HG02798 (cell line): Measurements from ENCODE around the gene LSR.
A peak's percentile ranks its signal among the peaks of the same experiment; 100 is the strongest.

ENCODE experiments used
- ATAC-seq: cut with Tn5 transposase; IDR thresholded peaks from one replicate; pipeline ENCODE4 v1.9.1; 2021; ENCODE audit warnings: mild to moderate bottlenecking; ENCODE audit not compliant: unreplicated experiment, poor library complexity

Gene LSR

GRCh38 chr19:35246466-35247092 is 2.2 kb upstream of the LSR start:
- ATAC-seq = no peak

DNA sequence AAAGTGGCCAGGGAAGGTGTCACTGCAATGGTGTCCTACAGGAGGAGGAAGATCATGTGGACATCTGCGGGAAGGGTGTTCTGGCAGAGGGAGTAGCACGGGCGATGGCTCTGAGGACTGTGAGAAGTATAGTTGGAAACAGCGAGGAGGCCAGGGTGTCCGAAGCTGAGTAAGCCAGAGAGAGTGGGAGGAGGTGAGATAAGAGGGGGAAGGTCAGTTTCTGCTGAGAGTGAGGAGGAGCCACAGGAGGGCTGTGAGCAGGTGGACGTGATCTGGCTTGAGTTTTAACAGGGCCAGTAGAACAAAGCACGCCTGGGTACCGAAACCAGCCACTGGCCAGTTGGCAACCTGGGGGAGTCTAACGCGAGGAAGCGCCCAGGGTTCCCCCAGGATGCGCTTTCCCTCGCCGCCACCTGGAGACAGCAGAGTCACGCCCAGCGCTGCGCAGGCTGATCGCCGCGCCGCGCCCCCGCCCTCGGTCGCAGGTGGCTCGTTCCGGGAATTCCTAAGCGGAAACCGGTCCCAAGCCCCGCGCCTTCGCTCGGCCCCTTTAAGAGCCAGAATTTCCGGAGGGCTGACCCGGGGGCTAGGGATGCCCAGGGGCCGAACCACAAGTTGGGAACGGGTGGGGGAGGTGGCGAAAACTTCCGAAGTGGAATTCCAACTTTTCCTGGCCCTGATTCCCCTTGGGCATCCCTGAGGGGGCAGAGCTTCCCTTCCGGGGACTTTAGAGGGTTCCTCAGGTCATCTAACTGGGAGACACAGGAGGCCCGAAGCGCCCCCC is 1.1 kb upstream of the LSR start:
- ATAC-seq = peak; percentile 55

DNA sequence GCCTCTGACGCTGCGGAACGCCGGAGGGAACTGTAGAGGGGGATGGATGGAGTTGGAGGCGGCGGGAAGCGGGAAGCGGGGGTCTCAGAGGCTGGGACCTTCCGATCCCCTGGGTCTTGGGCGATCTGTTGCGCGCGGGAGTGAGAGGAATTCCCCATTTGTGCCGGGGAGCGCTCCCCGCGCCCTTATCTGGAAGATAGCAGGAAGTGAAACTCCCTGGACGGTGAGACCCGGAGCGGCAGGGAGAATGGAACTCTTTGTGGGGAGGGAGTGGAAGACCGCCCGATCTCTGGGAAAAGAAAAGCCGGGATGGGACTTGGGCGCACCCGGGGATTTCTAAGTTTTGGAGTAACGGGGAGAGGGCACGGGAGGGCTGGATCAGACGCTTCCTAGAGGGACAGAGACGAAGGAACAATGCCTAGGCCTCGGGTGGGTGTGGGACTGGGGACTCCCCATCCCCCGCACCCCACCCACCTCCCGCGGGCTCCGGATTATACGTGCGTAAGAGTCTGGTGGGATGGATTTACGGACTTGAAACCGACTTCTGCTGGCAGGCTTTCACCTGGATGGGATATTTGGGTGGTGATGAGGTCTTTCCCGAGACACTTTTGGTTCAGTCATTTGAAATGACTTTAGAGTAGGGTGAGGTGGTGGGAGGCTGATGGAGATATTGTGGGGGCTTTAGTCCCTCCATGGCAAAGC is 495 bp downstream of the LSR start:
- ATAC-seq = peak; percentile 1

DNA sequence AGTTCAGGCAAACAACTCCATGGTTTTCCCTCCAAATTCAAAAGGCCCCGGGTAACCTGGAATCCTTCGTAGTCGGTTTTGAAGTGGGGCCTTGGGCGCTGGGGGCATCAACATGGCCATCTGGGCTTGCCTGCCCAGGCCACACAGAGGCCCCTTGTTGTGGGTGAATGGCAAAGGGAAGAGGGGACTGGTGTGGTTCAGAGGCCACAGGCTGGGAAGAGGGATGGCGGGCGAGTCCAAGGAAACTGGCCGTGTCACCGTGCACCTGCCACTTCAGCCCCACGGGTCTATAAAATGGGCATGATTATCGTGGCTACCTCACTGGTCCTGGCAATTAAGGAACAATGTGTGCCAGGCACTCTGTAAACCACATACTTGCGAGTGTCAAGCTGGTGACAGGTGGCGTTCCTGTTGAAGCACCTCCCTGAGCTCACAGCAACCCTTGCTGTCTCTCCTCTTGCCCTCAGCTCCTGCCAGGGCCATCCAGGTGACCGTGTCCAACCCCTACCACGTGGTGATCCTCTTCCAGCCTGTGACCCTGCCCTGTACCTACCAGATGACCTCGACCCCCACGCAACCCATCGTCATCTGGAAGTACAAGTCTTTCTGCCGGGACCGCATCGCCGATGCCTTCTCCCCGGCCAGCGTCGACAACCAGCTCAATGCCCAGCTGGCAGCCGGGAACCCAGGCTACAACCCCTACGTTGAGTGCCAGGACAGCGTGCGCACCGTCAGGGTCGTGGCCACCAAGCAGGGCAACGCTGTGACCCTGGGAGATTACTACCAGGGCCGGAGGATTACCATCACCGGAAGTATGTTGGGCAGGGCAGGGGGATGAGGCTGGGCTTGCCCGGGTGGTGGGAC is 1.3 kb downstream of the LSR start:
- no peak for ATAC-seq

- ATAC-seq = no peak
Observed at GRCh38 chr19:35251456-35251855, 2.7 kb downstream of the LSR start.

DNA sequence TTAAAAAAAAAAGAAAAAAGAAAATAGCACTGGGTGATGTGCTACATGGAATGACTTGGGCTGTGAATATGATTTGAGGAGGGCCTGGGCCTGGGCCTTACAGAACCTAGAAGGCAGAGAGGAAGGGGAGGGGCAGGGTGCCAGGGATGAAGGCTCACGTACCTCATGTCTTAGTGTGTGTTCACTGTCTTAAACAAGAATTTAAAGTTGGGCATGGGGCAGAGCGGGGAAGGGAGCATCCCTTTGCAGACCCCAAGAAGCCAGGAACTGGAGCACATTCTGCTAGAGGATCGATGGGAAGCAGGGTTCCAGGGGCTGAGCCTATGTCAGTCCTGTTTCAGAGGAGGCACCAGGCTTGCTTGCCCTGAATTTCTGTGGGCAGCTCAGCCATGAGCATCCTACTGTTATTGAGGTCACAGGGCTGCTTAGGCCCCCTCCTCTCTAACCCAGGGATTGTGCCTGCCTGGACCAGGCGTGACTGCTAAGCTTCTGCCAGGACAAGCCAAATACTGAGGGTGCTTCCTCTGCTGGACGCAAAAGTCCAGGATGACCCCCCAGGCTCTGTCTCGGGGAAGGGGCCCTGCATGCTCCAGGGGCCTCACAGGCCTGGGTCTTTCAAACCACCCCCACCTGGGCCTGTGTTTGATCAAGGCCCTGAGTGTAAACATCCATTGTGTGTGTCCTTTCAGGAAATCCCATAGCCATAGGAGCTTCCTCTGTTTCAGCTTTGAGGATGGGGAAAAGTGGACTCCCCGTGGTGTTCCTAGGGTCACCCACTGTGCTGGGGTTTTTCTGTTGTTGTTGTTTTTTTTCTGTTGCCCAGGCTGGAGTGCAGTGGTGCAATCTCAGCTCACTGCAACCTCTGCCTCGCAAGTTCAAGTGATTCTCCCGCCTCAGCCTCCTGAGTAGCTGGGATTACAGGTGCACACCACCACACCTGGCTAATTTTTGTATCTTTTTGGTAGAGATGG is 4.8 kb downstream of the LSR start:
- ATAC-seq = no peak

DNA sequence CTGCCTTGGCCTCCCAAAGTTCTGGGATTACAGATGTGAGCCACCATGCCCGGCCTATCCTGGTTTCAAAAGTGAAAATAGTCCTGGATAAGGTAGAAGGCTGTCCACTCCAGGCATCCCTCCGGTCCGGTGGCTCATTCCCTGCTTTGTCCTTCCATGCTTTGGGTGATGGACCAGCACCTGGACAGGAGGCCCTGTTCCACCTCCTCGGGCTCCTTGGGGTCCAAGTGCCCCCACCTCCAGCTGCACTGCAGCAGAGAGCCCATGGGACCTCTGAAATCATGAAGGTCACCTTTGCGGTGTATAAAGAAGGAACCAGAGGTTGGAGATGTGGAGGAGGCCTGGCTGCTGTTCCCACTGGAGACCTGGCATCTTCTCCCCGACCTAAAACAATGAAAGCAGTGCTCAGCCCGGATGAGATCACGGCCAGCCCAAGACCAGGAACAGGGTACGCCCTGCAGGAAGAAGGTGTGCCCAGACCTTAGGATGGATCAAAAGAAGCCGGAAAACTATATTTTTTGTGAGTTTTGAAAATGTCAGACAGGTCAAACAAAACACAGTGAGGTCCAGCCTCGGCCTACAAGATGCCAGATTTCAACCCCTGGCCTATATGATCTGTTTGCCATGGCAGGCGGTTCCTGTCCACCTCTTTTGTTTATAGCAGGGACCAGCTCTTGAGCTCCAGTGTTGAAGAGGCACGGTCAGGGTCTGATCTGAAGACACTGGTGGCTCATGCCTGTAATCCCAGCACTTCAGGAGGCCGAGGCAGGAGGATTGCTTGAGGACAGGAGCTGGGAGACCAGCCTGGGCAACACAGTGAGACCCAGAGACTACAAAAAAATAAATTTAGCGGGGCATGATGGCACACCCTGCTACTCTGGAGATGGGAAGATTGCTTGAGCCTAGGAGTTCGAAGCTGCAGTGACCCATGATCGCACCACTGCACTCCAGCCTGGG is 5.8 kb downstream of the LSR start:
- no peak for ATAC-seq

DNA sequence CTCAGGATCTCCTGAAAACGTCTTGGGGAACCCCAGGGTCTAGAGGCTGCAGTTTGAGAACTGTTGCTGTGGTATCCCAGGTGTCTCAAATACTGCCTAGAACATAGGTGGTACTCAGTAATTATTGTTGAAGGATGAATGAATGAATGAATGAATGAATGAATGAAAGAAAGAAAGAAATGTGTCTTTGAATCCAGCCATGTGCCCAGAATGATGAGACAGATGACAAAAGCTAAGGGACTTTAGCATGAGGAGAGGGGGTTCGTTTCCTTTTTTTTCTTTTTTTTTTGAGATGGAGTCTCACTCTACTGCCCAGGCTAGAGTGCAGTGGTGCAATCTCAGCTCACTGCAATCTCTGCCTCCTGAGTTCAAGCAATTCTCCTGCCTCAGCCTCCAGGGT is 7.8 kb downstream of the LSR start:
- no peak for ATAC-seq

DNA sequence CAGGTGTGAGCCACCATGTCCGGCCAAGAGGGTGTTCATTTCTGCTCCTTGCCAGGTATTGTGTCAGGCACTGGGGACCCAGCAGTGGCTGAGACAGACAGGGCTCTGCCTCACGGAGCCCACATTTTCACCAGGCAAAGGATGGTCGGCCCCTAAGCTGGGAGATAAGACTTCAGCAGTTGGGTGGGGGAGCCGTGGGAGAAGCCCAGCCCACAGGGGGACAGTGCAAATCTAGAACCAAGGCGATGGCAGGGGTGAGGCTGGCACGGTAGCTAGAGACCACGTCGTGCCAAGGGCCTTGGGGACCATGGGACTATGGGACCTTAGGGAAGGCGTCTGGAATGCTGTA is 8.3 kb downstream of the LSR start:
- no peak for ATAC-seq

DNA sequence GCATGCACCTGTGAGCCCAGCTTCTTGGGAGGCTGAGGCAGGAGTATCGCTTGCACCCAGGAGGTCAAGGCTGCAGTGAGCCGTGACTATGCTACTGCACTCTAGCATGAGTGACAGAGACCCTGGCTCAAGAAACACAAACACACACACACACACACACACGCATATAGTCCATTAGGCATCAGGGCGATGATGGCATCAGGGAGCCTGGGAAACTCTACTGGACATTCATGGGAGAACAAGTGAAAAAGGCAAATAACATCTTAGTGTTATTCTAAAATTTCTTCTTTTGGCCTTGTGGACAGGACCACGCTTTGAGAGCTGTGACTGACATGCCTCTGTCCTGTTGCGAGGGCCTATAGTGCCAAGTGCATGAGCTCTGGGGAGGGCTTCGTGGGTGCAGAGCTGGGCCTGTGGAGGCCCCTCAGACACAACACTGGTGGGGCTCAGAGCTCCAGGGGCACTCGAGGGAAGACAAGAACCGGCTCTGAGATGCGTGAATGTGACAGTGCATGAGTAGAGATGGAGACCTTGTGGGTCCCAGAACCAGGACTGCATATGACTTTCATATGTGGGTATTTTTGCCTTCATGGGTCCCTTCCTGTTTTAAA is 12.0 kb downstream of the LSR start:
- no peak for ATAC-seq

DNA sequence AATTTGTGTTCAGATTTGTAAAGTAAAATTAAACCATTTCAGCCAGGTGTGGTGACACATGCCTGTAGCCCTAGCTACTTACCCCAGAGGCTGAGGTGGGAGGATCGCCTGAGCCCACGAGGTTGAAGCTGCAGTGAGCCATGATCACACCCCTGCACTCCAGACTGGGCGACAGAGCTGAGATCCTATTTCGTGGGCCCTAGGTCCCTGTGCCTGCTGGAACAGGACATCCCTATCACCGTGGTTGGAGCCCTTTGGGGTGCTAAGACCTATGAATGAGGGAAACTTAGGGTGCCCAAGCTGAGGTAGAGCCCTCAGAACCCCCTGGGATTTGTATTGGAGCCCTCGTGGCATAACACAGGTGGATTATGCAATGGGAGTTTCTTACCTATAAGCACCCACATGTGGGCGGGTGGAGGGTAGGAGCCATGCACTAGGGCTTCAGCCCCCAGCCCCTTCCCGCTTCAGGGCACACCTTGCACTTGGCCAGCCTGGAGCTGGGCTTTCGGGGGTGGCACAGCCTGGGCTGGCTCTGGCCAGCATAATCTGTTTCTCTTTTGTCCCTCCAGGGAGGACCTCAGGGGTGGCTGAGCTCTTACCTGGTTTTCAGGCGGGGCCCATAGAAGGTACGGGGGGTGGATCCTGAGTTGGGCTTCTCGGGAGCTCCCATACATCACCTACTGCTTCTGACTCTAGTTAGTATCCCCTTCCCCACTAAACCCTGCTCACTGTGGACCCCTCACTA is 12.7 kb downstream of the LSR start:
- ATAC-seq = no peak

GRCh38 chr19:35262101-35262761 is 13.4 kb downstream of the LSR start:
- no peak for ATAC-seq

DNA sequence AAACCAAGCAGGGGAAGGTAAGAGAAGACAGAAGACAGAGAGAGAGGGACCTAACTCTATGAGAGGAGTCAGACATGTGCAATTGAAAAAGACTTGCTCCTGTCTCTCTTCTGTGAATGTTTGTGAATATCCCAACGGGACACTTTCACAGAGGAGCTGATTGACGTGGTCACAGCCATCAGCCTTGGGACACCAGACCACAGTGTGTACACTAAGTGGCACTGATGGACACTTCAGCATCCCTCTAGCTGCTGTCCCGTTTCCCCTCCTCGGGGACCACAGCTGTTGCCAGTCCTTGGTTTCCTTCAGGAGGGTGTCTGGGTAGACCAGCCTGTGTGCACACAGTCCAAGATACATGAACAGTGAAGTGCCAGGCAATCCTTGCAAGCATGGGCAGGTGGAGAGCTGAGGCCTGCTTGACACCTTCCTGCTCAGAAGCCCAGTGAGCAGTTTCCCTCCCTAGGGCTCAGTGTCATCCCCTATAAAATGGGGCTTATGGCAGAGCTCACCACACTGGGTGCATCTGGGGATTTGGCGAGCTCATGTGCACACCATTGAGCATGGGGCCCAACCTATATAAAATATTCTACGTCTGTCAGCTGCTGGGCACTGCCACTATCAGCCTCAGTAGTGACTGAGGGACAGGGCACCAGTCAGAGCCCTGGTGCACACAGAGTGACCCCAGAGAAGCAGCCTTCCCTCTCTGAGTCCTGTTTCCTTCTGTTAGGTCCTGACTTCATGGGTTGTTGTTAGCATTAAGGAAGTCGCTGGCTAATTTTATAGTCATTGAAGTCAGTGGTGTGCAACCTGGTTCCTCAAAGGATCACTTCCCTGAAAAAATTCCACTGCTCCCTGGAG is 15.7 kb downstream of the LSR start:
- no peak for ATAC-seq

DNA sequence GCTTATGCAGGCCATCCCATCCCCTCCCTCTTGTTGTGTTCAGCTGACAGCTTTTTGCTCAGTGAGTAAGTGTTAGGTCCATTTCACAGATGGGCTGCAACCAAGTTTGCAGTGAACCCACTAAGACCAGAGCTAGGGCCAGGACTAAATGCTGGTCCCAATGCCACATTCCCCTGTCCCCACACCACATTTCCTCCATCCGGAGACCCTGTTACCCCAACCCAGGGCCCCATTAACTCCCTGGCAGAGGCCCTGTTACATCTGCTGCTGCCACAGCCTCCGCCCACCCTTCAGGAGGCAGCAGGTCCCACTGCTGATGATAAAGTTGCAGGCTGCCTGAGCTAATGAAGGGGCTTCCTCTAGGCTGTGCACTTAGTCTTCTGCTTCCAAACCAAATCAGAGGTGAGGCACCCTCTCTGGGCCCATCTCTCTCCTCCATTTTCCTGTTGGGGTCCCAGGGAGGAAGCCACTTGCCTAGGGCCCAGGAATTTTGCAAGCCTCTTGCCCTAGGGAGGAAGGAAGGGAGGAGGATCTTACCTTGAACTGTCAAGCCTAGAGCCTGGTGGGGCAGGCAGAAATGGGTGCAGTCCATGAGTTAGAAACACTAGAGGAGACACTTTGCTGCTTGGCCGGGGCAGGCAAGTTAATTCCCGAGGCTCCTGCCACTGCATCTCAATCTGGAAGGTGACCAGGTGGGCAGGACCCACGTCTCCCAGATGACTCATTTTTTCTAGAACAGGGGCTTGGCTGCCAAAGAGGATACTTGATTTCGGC is 16.5 kb downstream of the LSR start:
- ATAC-seq = no peak

DNA sequence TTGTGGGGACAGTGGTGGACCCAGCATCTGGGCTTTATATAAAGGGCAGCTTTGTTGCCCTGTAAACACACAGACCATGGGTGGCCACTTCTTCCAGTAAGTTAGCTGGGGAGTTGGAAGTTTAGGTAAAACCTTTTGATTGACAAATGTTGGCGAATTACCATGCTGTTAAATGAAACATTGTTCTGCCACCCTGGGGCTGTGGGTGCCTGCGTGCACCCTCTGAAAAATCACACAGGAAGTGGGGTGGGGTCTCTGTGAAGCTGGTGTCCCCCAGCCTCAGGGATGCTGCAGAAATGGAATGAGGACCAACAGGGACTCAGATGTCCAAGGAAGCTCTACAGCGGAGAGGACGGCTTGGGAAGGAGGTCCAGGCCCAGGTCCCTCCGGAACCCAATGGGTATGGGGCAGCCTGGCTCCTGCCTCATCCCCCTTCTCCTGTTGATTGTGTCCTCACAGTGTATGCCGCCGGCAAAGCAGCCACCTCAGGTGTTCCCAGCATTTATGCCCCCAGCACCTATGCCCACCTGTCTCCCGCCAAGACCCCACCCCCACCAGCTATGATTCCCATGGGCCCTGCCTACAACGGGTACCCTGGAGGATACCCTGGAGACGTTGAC is 17.2 kb downstream of the LSR start:
- no peak for ATAC-seq
